HG03103 (cell line): ENCODE measurements around the gene CPSF4.
"Not testable (repeated sequence)": the region's sequence is repeated elsewhere in the genome, so short reads cannot be mapped to it uniquely, and the experiment has no call there.

Source experiments
- ATAC-seq: cut with Tn5 transposase; IDR thresholded peaks from one replicate; pipeline ENCODE4 v1.9.1; 2021; ENCODE audit warnings: low read depth; ENCODE audit not compliant: unreplicated experiment

CPSF4 gene

DNA sequence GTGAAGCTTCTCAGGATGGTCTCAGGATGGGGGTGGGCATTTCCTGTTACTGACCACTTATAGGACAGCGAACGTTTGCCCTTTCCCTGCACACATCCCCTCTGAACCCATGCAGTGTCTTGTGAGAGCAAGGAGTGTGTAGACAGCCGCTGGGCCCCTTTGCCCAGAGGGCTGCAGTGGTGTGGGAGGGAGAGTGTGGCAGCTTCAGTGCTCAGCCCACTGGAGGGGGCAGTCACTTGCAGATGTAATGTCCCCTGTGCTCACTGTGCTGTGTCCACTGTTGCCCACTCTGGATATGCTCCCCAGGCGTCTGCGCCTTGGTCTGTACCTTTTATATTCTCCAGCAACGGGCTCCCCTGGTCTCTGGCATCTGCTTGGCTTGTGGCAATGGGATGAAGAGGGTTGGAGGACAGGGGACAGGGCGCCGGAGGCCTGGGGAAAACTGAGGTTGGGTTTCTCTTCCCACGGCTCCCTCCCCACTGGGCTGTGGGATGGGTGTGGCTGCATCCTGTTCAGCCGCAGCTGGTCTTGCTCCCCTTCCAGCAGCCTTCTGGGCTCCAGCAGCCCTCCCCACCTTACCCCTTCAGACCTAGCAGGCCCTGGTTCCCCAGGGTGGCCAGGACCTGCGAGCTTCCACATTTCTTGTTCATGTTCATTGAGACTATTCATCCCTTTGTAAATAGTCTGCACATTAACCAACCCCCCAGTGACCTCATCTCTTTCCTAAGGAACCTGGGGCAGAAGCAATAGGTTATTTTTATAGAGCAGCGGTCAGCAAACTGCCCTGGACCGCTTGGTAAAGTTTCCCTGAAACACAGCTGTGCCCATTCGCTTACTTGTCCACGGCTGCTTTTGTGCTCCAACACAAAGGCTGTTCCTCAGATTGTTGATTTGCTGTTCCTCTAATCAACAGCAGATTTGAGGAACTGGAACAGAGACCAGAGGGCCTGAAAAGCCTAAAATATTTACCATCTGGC, 40.0 kb downstream of the CPSF4 start:
- no peak for ATAC-seq

DNA sequence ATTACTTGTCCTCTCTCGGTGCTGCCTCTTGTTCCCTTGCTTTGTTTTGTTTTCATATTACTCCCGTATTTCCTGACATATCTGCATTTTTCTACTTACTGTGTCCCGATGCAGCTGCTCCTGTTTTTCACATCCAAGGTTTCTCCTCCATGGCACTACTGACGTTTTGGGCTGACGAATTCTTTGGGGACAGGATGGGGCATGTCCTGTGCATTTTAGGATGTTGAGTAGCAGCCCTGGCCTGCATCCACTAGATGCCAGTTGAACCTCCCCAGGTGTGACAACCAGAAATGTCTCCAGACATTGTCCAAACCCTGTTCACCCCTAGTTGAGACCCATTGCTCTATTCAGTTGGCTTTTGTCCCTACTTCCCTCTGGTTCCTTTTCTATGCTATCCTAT, 46.4 kb downstream of the CPSF4 start:
- no peak for ATAC-seq

DNA sequence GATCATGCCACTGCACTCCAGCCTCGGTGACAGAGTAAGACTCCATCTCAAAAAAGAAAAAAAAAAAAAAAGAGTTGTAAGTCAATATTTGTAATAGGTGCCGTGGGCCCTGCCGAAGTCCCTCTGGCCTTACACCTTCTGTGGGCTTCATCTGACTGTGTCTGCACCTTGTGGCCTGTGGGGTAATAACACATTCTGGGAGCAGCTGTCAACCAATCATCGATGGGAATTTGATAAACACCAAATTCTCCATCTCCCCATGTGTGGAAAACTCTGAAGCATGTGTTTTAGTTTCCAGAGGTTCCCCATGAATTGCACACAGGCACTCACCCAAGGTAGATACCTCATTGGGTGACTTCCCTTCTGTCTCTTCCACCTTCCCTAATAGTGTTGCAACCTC, 50.5 kb downstream of the CPSF4 start:
- no peak for ATAC-seq

DNA sequence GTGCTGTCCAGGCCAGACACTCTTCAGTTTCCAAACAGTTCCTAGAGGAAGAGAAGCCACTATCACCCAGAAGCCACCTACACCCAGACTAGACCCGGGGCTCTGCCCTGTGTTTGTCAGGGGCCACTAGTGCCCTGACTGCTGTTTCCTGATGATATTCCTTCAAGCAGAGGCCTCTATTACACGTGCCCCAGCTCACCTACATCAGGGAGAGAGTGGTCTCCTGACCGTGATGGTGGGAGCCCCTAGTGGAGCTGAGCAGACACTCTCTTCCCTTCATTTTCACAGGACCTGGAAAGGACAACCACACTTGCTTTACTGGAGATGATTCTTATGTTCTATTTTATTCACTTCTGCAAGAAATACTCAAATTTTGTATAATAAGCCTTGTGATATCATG, 52.1 kb downstream of the CPSF4 start:
- ATAC-seq, result no peak

DNA sequence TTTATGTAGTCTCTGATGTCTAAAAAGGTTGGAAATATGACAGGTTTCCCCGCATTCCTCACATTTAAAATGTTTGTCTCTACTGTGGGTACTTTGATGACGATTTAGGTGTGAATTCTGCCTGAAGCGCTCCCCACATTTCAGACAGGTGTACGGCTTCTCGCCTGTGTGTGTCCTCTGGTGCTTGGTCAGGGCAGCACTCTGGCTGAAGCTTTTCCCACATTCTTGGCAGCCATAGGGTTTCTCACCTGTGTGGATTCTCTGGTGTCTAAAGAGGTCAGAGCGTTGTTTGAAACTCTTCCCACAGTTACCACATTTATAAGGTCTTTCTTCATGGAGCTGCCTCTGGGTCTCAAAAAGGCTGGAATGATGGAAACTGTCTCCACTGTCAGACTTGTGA, 55.1 kb downstream of the CPSF4 start:
- ATAC-seq, result no peak

DNA sequence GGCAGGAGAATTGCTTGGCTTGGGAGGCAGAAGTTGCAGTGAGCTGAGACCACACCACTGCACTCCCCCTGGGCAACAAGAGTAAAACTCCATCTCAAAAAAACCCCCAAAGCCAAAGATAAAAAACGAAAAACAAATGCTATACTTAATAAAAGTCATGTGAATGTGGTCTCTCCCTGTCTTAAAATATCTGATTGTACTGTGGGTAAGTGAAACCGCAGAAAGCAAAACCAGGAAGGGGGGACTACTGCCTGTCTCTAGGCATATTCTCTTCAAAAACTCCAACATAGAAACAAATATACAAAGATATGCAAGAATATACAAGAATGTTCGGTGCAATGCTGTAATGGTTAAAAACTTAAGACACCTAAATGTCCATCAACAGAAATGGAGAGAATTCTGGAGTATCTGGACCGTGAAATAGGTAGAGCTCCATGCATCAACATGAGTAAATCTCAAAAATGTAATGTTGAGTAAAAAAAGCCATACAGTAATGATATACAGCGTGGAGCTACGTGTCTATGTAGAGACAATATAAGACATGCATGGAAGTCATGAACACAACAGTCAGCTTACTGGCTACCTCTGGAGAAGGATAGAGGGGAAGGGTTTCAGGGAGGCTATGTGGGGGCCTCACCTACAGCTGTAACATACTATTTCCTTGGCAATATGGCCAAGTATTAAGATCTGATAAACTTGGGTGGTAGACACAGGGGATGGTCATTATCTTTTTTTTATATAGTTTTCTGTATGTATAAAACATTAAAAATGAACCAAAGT, 59.2 kb downstream of the CPSF4 start:
- no peak for ATAC-seq

DNA sequence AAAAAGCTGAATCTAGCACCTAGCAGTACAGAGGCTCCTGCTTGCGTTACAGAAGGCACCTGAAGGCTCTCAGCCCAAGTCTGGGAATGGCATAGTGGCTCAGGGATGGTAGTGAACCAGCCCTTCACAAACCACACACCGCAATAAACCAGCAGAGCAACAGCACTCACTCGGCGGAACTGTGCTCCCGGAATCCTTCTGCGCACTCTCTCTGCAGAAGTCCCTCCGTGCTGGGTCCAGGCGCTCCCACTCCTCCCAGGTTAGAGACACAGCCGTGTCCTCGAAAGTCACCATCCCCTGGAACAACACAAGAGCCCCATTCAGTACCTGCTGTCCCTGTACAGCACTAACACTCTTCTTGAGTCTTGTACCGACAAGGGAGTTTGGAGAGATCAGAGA, 59.8 kb downstream of the CPSF4 start:
- ATAC-seq, result no peak

DNA sequence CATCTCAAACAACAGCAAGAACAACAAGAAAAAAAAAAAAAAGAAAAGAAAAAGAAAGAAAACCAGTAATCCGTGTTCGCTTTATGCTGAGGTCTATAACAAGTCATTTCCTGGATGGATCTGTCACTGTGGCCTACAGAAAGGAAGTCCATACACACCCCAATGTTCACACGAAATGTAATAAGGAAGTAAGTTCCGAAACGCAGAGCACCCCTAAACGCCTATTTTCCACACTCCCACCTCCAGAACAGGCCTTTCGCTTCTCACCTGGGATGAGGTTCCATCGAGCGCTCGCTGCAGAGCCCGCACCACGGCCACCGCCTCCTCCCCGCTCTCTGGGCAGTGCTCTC, 60.6 kb downstream of the CPSF4 start:
- peak; percentile 14 for ATAC-seq

DNA sequence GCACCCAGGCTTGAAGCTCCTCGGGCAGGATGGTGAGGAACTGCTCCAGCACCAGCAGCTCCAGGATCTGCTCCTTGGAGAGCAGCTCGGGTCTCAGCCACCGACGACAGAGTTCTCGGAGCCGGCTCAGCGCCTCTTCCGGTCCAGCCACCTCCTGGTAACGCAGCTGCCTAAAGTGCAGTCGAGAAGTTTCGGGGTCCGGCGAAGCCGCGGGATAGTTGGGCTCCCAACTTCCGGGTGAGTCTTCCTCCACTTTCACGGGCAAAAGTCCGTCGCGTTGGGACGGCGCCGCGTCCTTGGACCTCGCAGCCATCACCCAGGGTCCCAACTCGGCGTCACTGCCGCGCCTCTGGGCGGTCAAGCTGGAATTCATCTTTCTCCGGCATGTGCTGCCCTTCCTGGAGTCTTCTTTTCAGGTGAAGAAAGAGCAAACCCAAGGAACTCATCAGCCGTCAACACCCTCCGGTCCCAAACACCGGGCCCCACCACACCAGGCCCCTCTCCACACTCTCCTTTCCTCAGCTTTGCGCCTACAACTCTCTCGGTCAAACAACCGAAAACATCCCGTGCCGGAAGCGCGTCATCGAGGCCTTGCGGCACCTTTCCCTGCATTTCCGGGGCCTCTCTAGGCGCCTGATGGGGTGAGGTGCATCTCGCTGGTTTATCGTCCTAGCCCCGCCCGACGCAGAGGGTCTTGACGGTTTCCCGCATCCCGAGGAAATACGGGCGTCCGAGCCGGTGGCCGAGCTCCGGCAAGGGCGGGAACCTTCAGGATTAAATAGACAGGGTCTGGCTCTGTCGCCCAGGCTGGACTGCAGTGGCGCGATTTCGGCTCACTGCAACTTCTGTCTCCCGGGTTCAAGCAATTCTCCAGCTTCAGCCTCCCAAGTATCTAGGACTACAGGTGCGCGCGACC, 61.2 kb downstream of the CPSF4 start, which contains the start of gene ZNF394:
Gene ZNF394 (minus strand): TSS at position 561 of the 916 bp plus-strand sequence. CDS start 188 bp downstream, at position 373.
- ATAC-seq, result peak; percentile 34

DNA sequence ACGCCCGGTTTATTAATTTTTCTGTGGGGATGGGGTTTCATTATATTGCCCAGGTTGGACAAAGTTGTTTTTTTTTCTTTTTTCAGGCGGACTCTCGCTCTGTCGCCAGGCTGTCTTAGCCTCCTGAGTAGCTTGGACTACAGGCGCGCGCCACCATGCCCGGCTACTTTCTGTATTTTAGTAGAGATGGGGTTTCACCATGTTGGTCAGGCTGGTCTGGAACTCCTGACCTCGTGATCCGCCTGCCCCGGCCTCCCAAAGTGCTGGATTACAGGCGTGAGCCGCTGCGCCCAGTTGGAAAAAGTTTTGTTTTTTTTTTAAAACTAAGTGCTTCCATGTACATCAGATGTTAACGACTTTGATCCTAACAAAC, 61.9 kb downstream of the CPSF4 start:
- no peak for ATAC-seq

DNA sequence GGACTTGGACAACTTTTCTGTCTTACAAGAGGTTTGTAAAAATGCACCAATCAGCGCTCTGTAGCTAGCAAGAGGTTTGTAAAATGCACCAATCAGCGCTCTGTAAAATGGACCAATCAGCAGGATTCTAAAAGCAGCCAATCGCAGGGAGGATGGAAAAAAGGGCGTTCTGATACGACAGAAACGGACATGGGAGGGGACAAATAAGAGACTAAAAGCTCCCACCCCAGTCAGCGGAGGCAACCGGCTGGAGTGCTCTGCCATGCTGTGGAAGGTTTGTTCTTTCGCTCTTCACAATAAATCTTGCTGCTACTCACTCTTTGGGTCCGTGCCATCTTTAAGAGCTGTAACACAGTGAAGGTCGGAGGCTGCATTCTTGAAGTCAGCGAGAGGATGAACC, 62.5 kb downstream of the CPSF4 start:
- ATAC-seq, result not testable (repeated sequence)

DNA sequence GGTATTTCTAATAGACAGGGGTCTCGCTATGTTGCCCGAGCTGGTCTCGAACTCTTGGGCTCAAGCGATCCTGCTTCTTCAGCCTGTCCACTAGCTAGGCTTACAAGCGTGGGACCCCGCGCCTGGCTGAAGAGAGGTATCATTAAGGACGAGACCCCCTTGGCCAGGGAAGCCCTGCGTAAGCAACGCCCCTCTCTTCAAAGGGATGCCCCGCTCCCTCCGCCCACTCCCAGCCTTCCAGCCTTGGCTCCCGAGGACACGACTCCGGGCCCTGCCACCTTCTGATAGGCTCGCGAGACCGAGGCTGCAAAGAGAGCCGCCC, 65.5 kb downstream of the CPSF4 start:
- ATAC-seq, result peak; percentile 84

DNA sequence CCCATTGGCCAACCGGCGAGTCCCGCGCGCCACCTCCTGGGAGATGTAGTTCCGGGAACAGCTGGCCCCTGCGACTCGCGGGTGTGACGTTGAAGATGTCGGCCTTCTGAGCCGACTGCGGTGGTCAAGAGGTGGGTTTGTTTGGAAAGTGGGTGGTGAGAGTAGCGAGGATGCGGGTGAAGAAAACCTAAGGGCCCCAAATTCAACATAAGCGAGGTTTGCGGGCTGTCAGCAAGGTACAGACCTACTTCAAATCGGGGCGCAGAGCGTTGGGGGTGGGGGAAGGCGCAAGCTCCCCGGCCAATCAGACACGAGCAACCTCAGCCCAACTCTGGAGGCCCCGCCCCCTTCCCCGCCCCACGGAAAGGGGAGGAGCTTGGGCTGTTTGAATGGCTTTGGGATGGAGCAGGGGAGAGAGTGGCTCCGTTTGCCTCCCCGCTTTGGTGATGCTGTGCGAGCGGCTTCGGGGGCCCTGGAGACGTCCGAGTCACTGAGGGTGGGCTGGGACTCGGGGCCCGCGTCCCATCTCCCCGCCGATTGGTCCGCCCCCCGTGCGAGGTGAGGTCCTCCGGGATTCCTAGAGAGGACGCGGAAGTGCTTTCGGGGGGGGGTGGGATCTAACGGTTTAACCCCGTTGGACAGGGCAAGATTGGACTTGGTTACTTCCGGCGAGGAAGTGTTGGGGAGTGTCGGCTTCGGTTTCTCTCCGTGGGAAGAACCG, 66.0 kb downstream of the CPSF4 start, which contains the start of gene ZKSCAN5:
Gene ZKSCAN5 (plus strand): TSS at position 60 of the 721 bp plus-strand sequence. CDS start 1,383 bp downstream, outside the sequence.
- ATAC-seq, result peak; percentile 48

DNA sequence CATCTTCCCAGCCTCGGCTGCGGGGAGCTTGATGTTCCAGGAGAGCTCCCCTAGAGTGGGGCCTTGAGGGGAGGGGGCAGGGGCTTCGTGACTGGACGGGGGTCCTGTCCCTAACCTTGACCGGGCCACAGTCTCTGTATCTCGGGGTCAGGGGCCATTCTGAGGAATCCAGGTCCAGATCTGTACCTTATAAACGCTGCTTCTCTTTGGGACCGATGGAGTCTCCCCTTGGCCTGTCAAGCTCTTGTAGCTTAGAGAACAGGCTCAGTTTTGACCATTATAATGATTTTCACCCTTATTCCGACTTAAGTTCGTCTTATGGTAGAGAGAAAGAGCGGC, 66.5 kb downstream of the CPSF4 start:
- no peak for ATAC-seq
